ENCODE results near the gene CNPY2.

DNA sequence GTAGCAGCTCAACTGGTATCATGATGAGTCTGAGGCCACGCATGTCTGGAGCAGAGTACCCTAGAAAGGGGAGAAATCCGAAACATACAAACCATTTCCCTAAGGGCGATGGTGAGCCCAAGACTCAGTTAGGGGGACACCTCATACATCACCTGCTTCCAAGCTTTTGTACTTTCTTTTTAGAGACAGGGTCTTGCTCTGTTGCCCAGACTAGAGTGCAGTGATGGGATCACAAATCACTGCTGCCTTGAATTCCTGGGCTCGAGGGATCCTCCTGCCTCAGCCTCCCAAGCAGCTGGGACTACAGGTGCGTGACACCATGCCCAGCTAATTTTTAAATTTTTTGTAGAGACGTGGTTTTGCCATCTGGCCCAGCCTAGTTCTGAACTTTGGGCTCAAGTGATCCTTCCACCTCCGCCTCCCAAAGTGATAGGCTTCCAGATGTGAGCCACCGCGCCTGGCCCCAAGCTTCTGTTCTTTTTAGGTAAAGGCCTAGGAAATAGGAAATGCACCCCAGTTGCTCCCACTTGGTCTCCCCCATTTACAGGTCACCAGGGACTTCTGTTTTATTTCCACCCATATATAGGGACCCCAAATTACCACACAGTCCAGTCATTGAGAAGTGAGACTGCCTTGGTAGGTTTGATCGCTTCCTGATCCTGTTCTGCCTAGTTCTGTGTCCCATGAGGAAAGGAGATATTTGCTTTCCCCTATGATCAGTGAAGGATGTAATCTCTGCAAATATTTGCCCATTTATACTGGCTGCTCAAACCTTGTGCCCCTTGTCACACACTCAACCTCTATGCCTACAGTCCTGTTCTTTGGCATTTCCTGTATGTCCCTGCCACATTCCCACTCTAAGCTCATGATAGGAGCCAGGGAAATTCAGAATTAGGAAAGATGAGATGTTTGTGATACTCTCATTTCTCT, 46.6 kb upstream of the CNPY2 start, which contains the start of gene APOF:
- TF ChIP-seq, protein P1, sequence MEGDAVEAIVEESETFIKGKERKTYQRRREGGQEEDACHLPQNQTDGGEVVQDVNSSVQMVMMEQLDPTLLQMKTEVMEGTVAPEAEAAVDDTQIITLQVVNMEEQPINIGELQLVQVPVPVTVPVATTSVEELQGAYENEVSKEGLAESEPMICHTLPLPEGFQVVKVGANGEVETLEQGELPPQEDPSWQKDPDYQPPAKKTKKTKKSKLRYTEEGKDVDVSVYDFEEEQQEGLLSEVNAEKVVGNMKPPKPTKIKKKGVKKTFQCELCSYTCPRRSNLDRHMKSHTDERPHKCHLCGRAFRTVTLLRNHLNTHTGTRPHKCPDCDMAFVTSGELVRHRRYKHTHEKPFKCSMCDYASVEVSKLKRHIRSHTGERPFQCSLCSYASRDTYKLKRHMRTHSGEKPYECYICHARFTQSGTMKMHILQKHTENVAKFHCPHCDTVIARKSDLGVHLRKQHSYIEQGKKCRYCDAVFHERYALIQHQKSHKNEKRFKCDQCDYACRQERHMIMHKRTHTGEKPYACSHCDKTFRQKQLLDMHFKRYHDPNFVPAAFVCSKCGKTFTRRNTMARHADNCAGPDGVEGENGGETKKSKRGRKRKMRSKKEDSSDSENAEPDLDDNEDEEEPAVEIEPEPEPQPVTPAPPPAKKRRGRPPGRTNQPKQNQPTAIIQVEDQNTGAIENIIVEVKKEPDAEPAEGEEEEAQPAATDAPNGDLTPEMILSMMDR (IDR thresholded peaks at IDR 0.05): no peak
- TF ChIP-seq, protein P2, sequence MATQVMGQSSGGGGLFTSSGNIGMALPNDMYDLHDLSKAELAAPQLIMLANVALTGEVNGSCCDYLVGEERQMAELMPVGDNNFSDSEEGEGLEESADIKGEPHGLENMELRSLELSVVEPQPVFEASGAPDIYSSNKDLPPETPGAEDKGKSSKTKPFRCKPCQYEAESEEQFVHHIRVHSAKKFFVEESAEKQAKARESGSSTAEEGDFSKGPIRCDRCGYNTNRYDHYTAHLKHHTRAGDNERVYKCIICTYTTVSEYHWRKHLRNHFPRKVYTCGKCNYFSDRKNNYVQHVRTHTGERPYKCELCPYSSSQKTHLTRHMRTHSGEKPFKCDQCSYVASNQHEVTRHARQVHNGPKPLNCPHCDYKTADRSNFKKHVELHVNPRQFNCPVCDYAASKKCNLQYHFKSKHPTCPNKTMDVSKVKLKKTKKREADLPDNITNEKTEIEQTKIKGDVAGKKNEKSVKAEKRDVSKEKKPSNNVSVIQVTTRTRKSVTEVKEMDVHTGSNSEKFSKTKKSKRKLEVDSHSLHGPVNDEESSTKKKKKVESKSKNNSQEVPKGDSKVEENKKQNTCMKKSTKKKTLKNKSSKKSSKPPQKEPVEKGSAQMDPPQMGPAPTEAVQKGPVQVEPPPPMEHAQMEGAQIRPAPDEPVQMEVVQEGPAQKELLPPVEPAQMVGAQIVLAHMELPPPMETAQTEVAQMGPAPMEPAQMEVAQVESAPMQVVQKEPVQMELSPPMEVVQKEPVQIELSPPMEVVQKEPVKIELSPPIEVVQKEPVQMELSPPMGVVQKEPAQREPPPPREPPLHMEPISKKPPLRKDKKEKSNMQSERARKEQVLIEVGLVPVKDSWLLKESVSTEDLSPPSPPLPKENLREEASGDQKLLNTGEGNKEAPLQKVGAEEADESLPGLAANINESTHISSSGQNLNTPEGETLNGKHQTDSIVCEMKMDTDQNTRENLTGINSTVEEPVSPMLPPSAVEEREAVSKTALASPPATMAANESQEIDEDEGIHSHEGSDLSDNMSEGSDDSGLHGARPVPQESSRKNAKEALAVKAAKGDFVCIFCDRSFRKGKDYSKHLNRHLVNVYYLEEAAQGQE (IDR thresholded peaks at IDR 0.05): no peak
- TF ChIP-seq KDM1A (IDR thresholded peaks at IDR 0.05; ENCODE audit: low read depth) (no peak), JUN (IDR thresholded peaks at IDR 0.05) (no peak), RNF2 (IDR thresholded peaks at IDR 0.05; ENCODE audit: borderline replicate concordance, low read depth) (no peak), PHF8 (IDR thresholded peaks at IDR 0.05; ENCODE audit: borderline replicate concordance, low read depth) (no peak), RAD21 (conservative IDR thresholded peaks at IDR 0.05 in 1 of 2, IDR thresholded peaks at IDR 0.05 in 1 of 2) (no peak), MAZ (IDR thresholded peaks at IDR 0.05; ENCODE audit: borderline replicate concordance, low read depth, low read length) (no peak), POLR2A (IDR thresholded peaks at IDR 0.05; ENCODE audit: low read length) (no peak)
- TF ChIP-seq, protein P3, sequence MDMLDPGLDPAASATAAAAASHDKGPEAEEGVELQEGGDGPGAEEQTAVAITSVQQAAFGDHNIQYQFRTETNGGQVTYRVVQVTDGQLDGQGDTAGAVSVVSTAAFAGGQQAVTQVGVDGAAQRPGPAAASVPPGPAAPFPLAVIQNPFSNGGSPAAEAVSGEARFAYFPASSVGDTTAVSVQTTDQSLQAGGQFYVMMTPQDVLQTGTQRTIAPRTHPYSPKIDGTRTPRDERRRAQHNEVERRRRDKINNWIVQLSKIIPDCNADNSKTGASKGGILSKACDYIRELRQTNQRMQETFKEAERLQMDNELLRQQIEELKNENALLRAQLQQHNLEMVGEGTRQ (IDR thresholded peaks at IDR 0.05): no peak

Measured in A549 (cell line).